Muscle layer of colon (tissue), 2 donors: ENCODE data around the gene LRP6.
"Not testable (repeated sequence)": the region's sequence is repeated elsewhere in the genome, so short reads cannot be mapped to it uniquely, and the experiment has no call there.

ENCODE experiments used
- H3K27ac ChIP-seq: one replicate; pipeline ENCODE4 v1.7.0; 2013; ENCODE audit warnings: low read depth, mild to moderate bottlenecking, low read length, moderate library complexity
- H3K27me3 ChIP-seq, 2 donors: one replicate each; pipeline ENCODE4 v1.7.0; 2013; ENCODE audit warnings: low read length in 2 of 2, mild to moderate bottlenecking in 2 of 2; ENCODE audit not compliant: insufficient read depth in 2 of 2, control insufficient read depth in 1 of 2
- H3K36me3 ChIP-seq: one replicate; pipeline ENCODE4 v1.7.0; 2013; ENCODE audit warnings: mild to moderate bottlenecking, low read length; ENCODE audit not compliant: insufficient read depth
- H3K4me1 ChIP-seq: one replicate; pipeline ENCODE4 v1.7.0; 2013; ENCODE audit warnings: mild to moderate bottlenecking, low read length; ENCODE audit not compliant: insufficient read depth
- H3K4me3 ChIP-seq, 2 donors: one replicate each; pipeline ENCODE4 v1.7.0; 2013; ENCODE audit warnings: low read length in 2 of 2, low read depth in 1 of 2, mild to moderate bottlenecking in 1 of 2, moderate library complexity in 1 of 2
- H3K9ac ChIP-seq: one replicate; pipeline ENCODE4 v1.7.0; 2013; ENCODE audit warnings: low read length
- H3K9me3 ChIP-seq: one replicate; pipeline ENCODE4 v1.7.0; 2013; ENCODE audit warnings: mild to moderate bottlenecking, low read length
- donor health status: abdominal sarcoma.
- donor health status: Adenocarcinoma of cecum.

LRP6 gene

GRCh38 chr12:12171991-12172511 is 94.8 kb downstream of the LRP6 start:
- no peak overlapping the region for H3K27ac ChIP-seq
- H3K27me3 ChIP-seq: no peaks in the 10 kb centered on the region
- H3K36me3 ChIP-seq: no peaks in the 10 kb centered on the region
- no peak overlapping the region for H3K9ac ChIP-seq
- no peak overlapping the region for H3K4me3 ChIP-seq
- peaks cover 15% of the 10 kb centered on the region for H3K4me1 ChIP-seq
- H3K9me3 ChIP-seq: no peaks in the 10 kb centered on the region

DNA sequence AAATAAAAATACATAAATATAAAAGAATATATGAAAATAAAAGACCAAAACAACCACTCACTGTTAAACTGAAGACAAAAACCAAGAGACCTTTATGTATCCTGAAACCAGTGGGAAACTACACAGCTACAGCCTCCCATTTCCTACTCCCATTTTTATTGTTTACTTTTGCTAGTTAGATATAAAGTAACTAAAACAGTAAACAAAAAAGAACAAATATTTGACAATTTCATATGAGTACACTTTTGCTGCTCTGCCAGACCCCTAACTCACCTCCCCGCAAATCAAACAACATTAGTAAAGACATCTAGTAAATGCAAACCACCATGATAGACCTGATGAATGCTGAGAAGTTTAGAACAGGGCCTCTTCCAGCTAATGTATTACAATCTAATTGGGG is 99.0 kb downstream of the LRP6 start:
- H3K4me3 ChIP-seq: no peak overlapping the region
- H3K9ac ChIP-seq: no peak overlapping the region
- H3K4me1 ChIP-seq: peaks cover 21% of the 10 kb centered on the region
- no peaks in the 10 kb centered on the region for H3K36me3 ChIP-seq
- no peaks in the 10 kb centered on the region for H3K27me3 ChIP-seq
- no peaks in the 10 kb centered on the region for H3K9me3 ChIP-seq
- H3K27ac ChIP-seq: no peak overlapping the region

GRCh38 chr12:12166751-12167150 is 100.1 kb downstream of the LRP6 start:
- Histone ChIP-seq H3K4me3 (no peak overlapping the region), H3K4me1 (peaks cover 10% of the 10 kb centered on the region), H3K27ac (no peak overlapping the region), H3K36me3 (no peaks in the 10 kb centered on the region), H3K27me3 (no peaks in the 10 kb centered on the region), H3K9me3 (no peaks in the 10 kb centered on the region), H3K9ac (no peak overlapping the region)

GRCh38 chr12:12159988-12160387 is 106.9 kb downstream of the LRP6 start:
- Histone ChIP-seq H3K4me3 (no peak overlapping the region), H3K4me1 (peaks cover 23% of the 10 kb centered on the region), H3K27ac (no peak overlapping the region), H3K27me3 (no peaks in the 10 kb centered on the region), H3K9ac (no peak overlapping the region), H3K9me3 (no peaks in the 10 kb centered on the region), H3K36me3 (peaks cover 7% of the 10 kb centered on the region)

DNA sequence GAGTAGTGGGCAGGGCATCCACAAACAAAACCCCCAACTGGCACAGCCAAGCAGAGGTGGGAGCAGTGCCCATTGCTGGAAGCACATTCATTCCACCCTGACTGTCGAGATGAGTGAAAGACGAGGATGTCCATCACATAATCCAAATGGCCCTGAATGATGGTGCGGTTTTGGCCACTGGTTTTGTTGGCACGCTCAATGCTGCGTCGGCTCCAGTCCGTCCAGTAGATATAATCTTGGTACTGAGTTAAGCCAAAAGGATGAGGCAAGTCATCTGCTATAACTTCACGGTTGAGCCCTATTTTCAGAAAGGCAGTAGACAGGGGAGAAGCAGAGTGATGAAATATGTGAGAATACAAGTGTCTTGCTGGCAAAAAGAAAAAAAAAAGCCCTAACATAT is 108.0 kb downstream of the LRP6 start:
- Histone ChIP-seq H3K36me3 (peaks cover 7% of the 10 kb centered on the region), H3K9ac (no peak overlapping the region), H3K27ac (no peak overlapping the region), H3K4me3 (no peak overlapping the region), H3K9me3 (no peaks in the 10 kb centered on the region), H3K4me1 (peaks cover 17% of the 10 kb centered on the region), H3K27me3 (no peaks in the 10 kb centered on the region)

- Histone ChIP-seq H3K9me3 (no peaks in the 10 kb centered on the region), H3K4me1 (peaks cover 17% of the 10 kb centered on the region), H3K27me3 (no peaks in the 10 kb centered on the region), H3K27ac (no peak overlapping the region), H3K36me3 (peaks cover 7% of the 10 kb centered on the region), H3K4me3 (no peak overlapping the region), H3K9ac (no peak overlapping the region)
These were observed 109.4 kb downstream of the LRP6 start for GRCh38 chr12:12157424-12157823.

- peaks cover 17% of the 10 kb centered on the region for H3K4me1 ChIP-seq
- no peak overlapping the region for H3K9ac ChIP-seq
- peaks cover 7% of the 10 kb centered on the region for H3K36me3 ChIP-seq
- H3K27ac ChIP-seq: no peak overlapping the region
- H3K27me3 ChIP-seq: no peaks in the 10 kb centered on the region
- no peak overlapping the region for H3K4me3 ChIP-seq
- no peaks in the 10 kb centered on the region for H3K9me3 ChIP-seq
These were observed 110.0 kb downstream of the LRP6 start for GRCh38 chr12:12156828-12157227.

- Histone ChIP-seq H3K9ac (no peak overlapping the region), H3K4me3 (no peak overlapping the region), H3K27me3 (no peaks in the 10 kb centered on the region), H3K36me3 (peaks cover 7% of the 10 kb centered on the region), H3K9me3 (no peaks in the 10 kb centered on the region), H3K27ac (no peak overlapping the region), H3K4me1 (peaks cover 17% of the 10 kb centered on the region)
These were observed 110.7 kb downstream of the LRP6 start for GRCh38 chr12:12156116-12156515.

GRCh38 chr12:12153596-12153995 is 113.2 kb downstream of the LRP6 start:
- H3K27ac ChIP-seq: no peak overlapping the region
- H3K36me3 ChIP-seq: peaks cover 16% of the 10 kb centered on the region
- H3K9ac ChIP-seq: no peak overlapping the region

DNA sequence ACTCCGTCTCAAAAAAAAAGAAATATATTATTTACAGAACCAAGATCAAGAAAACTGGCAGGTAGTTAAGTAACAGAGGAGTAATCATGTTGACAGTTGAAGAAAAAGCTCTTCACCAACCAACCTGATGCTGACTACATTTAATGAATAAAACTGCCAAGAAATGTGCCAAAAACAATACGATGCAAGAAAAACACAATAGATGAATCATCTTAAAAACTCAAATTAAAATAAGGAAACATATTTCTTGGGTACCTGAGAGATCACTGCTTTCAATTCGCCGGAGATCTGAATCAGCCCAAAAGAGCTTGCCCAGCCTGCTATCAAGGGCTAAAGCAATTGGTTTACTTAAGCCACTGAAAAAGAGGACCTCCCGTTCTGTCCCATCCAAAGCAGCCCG is 119.7 kb downstream of the LRP6 start:
- Histone ChIP-seq H3K4me1 (no peaks in the 10 kb centered on the region), H3K36me3 (peaks cover 17% of the 10 kb centered on the region)

More at GRCh38 chr12:12153596-12153995, 113.2 kb downstream of the LRP6 start:
- no peaks in the 10 kb centered on the region for H3K9me3 ChIP-seq
- H3K27me3 ChIP-seq: no peaks in the 10 kb centered on the region
- H3K4me3 ChIP-seq: no peak overlapping the region
- peaks cover 9% of the 10 kb centered on the region for H3K4me1 ChIP-seq

DNA sequence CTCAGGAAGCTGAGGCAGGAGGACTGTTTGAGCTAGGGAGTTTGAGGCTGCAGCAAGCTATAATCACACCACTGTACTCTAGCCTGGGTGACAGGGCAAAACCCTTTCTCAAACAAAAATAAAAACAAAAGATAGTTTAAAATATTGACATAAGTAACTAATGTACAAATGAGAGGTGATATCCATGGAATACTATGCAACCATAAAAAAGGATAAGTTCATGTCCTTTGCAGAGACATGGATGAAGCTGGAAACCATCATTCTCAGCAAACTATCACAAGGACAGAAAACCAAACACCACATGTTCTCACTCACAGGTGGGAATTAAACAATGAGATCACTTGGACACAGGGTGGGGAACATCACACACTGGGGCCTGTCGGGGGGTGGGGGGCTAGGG is 122.3 kb downstream of the LRP6 start:
- H3K9me3 ChIP-seq, H3K4me3 ChIP-seq, H3K36me3 ChIP-seq, H3K9ac ChIP-seq, H3K27me3 ChIP-seq, H3K4me1 ChIP-seq, H3K27ac ChIP-seq: not testable (repeated sequence)

More for the DNA sequence above, 119.7 kb downstream of the LRP6 start:
- H3K4me3 ChIP-seq: no peak overlapping the region
- H3K9me3 ChIP-seq: no peaks in the 10 kb centered on the region
- no peak overlapping the region for H3K9ac ChIP-seq
- H3K27ac ChIP-seq: no peak overlapping the region
- no peaks in the 10 kb centered on the region for H3K27me3 ChIP-seq

DNA sequence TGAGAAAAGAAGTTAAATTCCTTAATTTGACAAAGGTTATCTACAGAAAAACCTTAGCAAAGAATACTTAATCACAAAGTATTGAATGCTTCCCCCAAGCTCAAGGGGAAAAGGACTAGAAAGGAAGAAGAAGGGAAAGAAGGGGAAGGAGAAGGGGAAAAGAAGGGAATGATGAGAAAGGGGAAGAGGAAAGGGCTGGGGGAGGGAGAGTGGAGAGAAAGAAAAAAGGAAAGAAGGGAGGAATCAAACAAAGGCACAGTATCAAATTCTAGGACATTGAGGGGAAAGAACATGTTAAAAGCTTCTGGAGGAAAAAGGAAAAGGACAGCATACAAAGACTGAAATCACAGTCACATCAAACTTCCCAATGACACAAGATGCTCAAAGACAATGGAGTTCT is 125.8 kb downstream of the LRP6 start:
- H3K9ac ChIP-seq: no peak overlapping the region
- H3K27ac ChIP-seq: no peak overlapping the region
- no peaks in the 10 kb centered on the region for H3K27me3 ChIP-seq
- H3K4me3 ChIP-seq: no peak overlapping the region
- no peaks in the 10 kb centered on the region for H3K36me3 ChIP-seq
- no peaks in the 10 kb centered on the region for H3K4me1 ChIP-seq
- no peaks in the 10 kb centered on the region for H3K9me3 ChIP-seq
